ENCODE measurements around the gene PHACTR3. TPM values are rescaled to one million over a fixed set of nuclear protein-coding genes. Genes with fewer than 3 reads are reported as not detected.

Gene PHACTR3
- polyA plus RNA-seq, 1 experiment, result not detected

- ChIA-PET CTCF (no interaction called here), POLR2A (no interaction called here)
- no peak overlapping the region for H3K27ac ChIP-seq (ENCODE audit: low read depth, low read length)
- no peaks in the 10 kb centered on the region for H3K27me3 ChIP-seq (ENCODE audit: control insufficient read depth, insufficient read depth, low read length)
- DNase-seq (ENCODE audit: low read depth, low spot score), result no peak
- no peak for TF ChIP-seq CTCF (IDR thresholded peaks at IDR 0.05; ENCODE audit: low read depth, low read length)
- no peak overlapping the region for H3K4me3 ChIP-seq (ENCODE audit: low read depth, low read length)
- peaks cover 8% of the 10 kb centered on the region; the same call in 1 of the 2 replicates for H3K9me3 ChIP-seq (ENCODE audit: control insufficient read depth, insufficient read depth, low read length)
These were observed 127.0 kb downstream of the PHACTR3 start for GRCh38 chr20:59731376-59731775.

GRCh38 chr20:59733351-59733750 lies 129.0 kb downstream of the PHACTR3 start:
- H3K4me3 ChIP-seq (ENCODE audit: low read depth, low read length), result no peak overlapping the region
- no peak overlapping the region for H3K27ac ChIP-seq (ENCODE audit: low read depth, low read length)
- CTCF ChIA-PET, result no interaction called here
- peaks cover 12% of the 10 kb centered on the region; the same call in 1 of the 2 replicates for H3K9me3 ChIP-seq (ENCODE audit: control insufficient read depth, insufficient read depth, low read length)
- TF ChIP-seq CTCF (IDR thresholded peaks at IDR 0.05; ENCODE audit: low read depth, low read length), result no peak
- POLR2A ChIA-PET, result no interaction called here
- no peak for DNase-seq (ENCODE audit: low read depth, low spot score)
- no peaks in the 10 kb centered on the region for H3K27me3 ChIP-seq (ENCODE audit: control insufficient read depth, insufficient read depth, low read length)

- CTCF ChIA-PET, result no interaction called here
- no peaks in the 10 kb centered on the region for H3K27me3 ChIP-seq (ENCODE audit: control insufficient read depth, insufficient read depth, low read length)
- peaks cover 5% of the 10 kb centered on the region; the same call in 1 of the 2 replicates for H3K9me3 ChIP-seq (ENCODE audit: control insufficient read depth, insufficient read depth, low read length)
- no peak for DNase-seq (ENCODE audit: low read depth, low spot score)
- POLR2A ChIA-PET, result no interaction called here
- H3K4me3 ChIP-seq (ENCODE audit: low read depth, low read length), result no peak overlapping the region
- TF ChIP-seq CTCF (IDR thresholded peaks at IDR 0.05; ENCODE audit: low read depth, low read length), result no peak
- H3K27ac ChIP-seq (ENCODE audit: low read depth, low read length), result no peak overlapping the region
These were observed 131.1 kb downstream of the PHACTR3 start for GRCh38 chr20:59735486-59735885.

GRCh38 chr20:59735917-59736316 lies 131.6 kb downstream of the PHACTR3 start:
- POLR2A ChIA-PET, result no interaction called here
- CTCF ChIA-PET, result no interaction called here
- H3K9me3 ChIP-seq (ENCODE audit: control insufficient read depth, insufficient read depth, low read length), result peaks cover 9% of the 10 kb centered on the region; the same call in 1 of the 2 replicates
- TF ChIP-seq CTCF (IDR thresholded peaks at IDR 0.05; ENCODE audit: low read depth, low read length), result no peak
- H3K27me3 ChIP-seq (ENCODE audit: control insufficient read depth, insufficient read depth, low read length), result no peaks in the 10 kb centered on the region
- no peak overlapping the region for H3K27ac ChIP-seq (ENCODE audit: low read depth, low read length)
- H3K4me3 ChIP-seq (ENCODE audit: low read depth, low read length), result no peak overlapping the region
- DNase-seq (ENCODE audit: low read depth, low spot score), result no peak

- H3K27ac ChIP-seq (ENCODE audit: low read depth, low read length), result no peak overlapping the region
- no peak overlapping the region for H3K4me3 ChIP-seq (ENCODE audit: low read depth, low read length)
- CTCF ChIA-PET, result no interaction called here
- POLR2A ChIA-PET, result no interaction called here
- peaks cover 14% of the 10 kb centered on the region for H3K9me3 ChIP-seq (ENCODE audit: control insufficient read depth, insufficient read depth, low read length)
- DNase-seq (ENCODE audit: low read depth, low spot score), result no peak
- H3K27me3 ChIP-seq (ENCODE audit: control insufficient read depth, insufficient read depth, low read length), result no peaks in the 10 kb centered on the region
- no peak for TF ChIP-seq CTCF (IDR thresholded peaks at IDR 0.05; ENCODE audit: low read depth, low read length)
These were observed 132.0 kb downstream of the PHACTR3 start for GRCh38 chr20:59736366-59736765.

Measured in AG04450 (cell line).